K562 (cell line): Measurements from ENCODE around the gene DMAC2. TPM values are rescaled to one million over a fixed set of nuclear protein-coding genes. Genes with fewer than 3 reads are reported as not detected.

Source experiments
- CHD7 ChIP-seq: fragments of 200-600 bp; sonication (generic); IDR thresholded peaks from one replicate; pipeline ENCODE4 v1.6.1; 2012; ENCODE audit warnings: mild to moderate bottlenecking, low read depth, low read length, inconsistent platforms
- polyA plus RNA-seq, 8 experiments: library from polyadenylated mRNA; depleted of rRNA in 4 of 8; stranded (reverse) in 5 of 8; unstranded in 3 of 8; fragments of >200 nt; fragmentation: Nextera tagmentation in 2 of 8; fragmentation: Illumina TruSeq in 1 of 8; extraction: Ambion mirVana in 2 of 8; extraction: Trizol in 1 of 8; gene quantifications; 2 replicates each; pipeline versions ENCODE4 v1.2.1 to v1.2.3, GENCODE V29; 2011 to 2014; ENCODE audit warnings: inconsistent platforms in 1 of 8, missing spikeins in 1 of 8
- total RNA-seq, 7 experiments: library from RNA; depleted of rRNA in 6 of 7; stranded (reverse); fragments of >200 nt in 6 of 7; fragmentation: Illumina TruSeq in 2 of 7; extraction: Trizol in 2 of 7; gene quantifications; 2 replicates each; pipeline versions ENCODE4 v1.2.1 to v1.2.3, GENCODE V29; 2011 to 2021; ENCODE audit warnings: low replicate concordance in 1 of 7

The DMAC2 gene
- total and polyA plus RNA-seq, 9 of the 15 experiments (the other 6 are each of a cell fraction or from before 2014, with no cell fraction given): 12.9 to 61.2 (median 43.1) TPM

- TF ChIP-seq CHD7: no peak
These were observed 40.1 kb upstream of the DMAC2 start (continued) for GRCh38 chr19:41479757-41480191.
